ENCODE results near the gene LRRK1. TPM values are rescaled to one million over a fixed set of nuclear protein-coding genes. Genes with fewer than 3 reads are reported as not detected.

Gene LRRK1
- total RNA-seq, 1 experiment from 2014 or later, result 7.6 TPM

DNA sequence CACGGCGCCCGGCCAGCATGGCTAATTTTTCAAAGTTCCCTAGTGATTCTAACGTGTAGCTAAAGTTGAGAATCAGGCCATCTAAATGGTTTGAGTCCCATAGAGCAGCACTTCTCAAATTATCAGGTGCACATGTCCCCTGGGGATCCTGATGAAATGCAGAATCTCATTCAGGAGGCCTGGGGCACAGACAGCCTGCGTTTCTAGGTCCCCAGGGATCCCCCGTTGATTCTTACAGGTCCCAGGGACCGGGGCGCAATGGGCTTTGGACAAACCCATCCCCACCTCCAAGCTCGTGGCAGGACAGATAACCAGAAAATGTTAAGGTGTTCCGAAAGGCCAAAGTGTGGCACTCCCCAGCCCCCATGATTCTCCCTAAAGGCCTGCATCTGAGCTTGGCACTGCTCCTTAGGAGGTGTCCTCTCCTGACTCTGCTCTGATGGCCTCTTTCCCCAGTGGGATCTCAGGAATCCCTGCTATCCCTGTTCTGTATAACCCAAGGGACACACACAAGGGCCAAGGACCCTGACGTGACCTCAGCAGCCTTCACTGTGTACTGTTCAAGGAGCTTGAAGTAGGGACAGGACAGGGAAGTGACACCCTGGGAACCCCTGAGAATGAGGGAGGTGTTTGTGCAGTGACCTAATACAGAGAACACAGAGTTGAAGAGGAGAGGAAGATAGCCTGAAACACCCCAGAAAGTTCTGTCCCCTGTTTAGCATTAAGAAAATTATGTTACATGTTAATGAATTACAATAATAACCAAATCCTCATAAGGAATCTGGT lies 8.0 kb downstream of the LRRK1 start:
- peaks cover 13% of the 10 kb centered on the region for H3K27me3 Mint-ChIP-seq (ENCODE audit: low read depth)
- no peaks in the 10 kb centered on the region for H3K9me3 Mint-ChIP-seq
- no peak overlapping the region for H3K4me3 Mint-ChIP-seq
- TF ChIP-seq TCF7 (CRISPR knock-in tag; IDR thresholded peaks at IDR 0.05; ENCODE audit: low read depth), result no peak
- TF ChIP-seq NR2C2 (CRISPR knock-in tag; IDR thresholded peaks at IDR 0.05), result no peak
- TF ChIP-seq, protein P1, sequence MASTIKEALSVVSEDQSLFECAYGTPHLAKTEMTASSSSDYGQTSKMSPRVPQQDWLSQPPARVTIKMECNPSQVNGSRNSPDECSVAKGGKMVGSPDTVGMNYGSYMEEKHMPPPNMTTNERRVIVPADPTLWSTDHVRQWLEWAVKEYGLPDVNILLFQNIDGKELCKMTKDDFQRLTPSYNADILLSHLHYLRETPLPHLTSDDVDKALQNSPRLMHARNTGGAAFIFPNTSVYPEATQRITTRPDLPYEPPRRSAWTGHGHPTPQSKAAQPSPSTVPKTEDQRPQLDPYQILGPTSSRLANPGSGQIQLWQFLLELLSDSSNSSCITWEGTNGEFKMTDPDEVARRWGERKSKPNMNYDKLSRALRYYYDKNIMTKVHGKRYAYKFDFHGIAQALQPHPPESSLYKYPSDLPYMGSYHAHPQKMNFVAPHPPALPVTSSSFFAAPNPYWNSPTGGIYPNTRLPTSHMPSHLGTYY (CRISPR knock-in tag; IDR thresholded peaks at IDR 0.05), result no peak
- TF ChIP-seq, protein P2, sequence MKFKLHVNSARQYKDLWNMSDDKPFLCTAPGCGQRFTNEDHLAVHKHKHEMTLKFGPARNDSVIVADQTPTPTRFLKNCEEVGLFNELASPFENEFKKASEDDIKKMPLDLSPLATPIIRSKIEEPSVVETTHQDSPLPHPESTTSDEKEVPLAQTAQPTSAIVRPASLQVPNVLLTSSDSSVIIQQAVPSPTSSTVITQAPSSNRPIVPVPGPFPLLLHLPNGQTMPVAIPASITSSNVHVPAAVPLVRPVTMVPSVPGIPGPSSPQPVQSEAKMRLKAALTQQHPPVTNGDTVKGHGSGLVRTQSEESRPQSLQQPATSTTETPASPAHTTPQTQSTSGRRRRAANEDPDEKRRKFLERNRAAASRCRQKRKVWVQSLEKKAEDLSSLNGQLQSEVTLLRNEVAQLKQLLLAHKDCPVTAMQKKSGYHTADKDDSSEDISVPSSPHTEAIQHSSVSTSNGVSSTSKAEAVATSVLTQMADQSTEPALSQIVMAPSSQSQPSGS (CRISPR knock-in tag; IDR thresholded peaks at IDR 0.05; ENCODE audit: borderline replicate concordance, low read depth), result no peak
- TF ChIP-seq ZNF317 (CRISPR knock-in tag; IDR thresholded peaks at IDR 0.05; ENCODE audit: borderline replicate concordance, low read depth), result no peak
- TF ChIP-seq EMX1 (CRISPR knock-in tag; IDR thresholded peaks at IDR 0.05), result no peak
- TF ChIP-seq ZNF232 (CRISPR knock-in tag; IDR thresholded peaks at IDR 0.05), result no peak
- TF ChIP-seq, protein P3, sequence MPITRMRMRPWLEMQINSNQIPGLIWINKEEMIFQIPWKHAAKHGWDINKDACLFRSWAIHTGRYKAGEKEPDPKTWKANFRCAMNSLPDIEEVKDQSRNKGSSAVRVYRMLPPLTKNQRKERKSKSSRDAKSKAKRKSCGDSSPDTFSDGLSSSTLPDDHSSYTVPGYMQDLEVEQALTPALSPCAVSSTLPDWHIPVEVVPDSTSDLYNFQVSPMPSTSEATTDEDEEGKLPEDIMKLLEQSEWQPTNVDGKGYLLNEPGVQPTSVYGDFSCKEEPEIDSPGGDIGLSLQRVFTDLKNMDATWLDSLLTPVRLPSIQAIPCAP (CRISPR knock-in tag; IDR thresholded peaks at IDR 0.05), result no peak
- TF ChIP-seq ELF4 (CRISPR knock-in tag; IDR thresholded peaks at IDR 0.05; ENCODE audit: low read depth), result no peak
- no peak for TF ChIP-seq PRRX2 (CRISPR knock-in tag; IDR thresholded peaks at IDR 0.05)
- TF ChIP-seq, protein P4, sequence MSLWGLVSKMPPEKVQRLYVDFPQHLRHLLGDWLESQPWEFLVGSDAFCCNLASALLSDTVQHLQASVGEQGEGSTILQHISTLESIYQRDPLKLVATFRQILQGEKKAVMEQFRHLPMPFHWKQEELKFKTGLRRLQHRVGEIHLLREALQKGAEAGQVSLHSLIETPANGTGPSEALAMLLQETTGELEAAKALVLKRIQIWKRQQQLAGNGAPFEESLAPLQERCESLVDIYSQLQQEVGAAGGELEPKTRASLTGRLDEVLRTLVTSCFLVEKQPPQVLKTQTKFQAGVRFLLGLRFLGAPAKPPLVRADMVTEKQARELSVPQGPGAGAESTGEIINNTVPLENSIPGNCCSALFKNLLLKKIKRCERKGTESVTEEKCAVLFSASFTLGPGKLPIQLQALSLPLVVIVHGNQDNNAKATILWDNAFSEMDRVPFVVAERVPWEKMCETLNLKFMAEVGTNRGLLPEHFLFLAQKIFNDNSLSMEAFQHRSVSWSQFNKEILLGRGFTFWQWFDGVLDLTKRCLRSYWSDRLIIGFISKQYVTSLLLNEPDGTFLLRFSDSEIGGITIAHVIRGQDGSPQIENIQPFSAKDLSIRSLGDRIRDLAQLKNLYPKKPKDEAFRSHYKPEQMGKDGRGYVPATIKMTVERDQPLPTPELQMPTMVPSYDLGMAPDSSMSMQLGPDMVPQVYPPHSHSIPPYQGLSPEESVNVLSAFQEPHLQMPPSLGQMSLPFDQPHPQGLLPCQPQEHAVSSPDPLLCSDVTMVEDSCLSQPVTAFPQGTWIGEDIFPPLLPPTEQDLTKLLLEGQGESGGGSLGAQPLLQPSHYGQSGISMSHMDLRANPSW (CRISPR knock-in tag; conservative IDR thresholded peaks at IDR 0.05; ENCODE audit: low read depth), result no peak
- TF ChIP-seq NFYB (CRISPR knock-in tag; conservative IDR thresholded peaks at IDR 0.05; ENCODE audit: low read depth), result no peak
- TF ChIP-seq TEAD1 (CRISPR knock-in tag; IDR thresholded peaks at IDR 0.05), result no peak
- TF ChIP-seq, protein P5, sequence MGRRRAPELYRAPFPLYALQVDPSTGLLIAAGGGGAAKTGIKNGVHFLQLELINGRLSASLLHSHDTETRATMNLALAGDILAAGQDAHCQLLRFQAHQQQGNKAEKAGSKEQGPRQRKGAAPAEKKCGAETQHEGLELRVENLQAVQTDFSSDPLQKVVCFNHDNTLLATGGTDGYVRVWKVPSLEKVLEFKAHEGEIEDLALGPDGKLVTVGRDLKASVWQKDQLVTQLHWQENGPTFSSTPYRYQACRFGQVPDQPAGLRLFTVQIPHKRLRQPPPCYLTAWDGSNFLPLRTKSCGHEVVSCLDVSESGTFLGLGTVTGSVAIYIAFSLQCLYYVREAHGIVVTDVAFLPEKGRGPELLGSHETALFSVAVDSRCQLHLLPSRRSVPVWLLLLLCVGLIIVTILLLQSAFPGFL (CRISPR knock-in tag; IDR thresholded peaks at IDR 0.05; ENCODE audit: borderline replicate concordance), result no peak
- TF ChIP-seq, protein P6, sequence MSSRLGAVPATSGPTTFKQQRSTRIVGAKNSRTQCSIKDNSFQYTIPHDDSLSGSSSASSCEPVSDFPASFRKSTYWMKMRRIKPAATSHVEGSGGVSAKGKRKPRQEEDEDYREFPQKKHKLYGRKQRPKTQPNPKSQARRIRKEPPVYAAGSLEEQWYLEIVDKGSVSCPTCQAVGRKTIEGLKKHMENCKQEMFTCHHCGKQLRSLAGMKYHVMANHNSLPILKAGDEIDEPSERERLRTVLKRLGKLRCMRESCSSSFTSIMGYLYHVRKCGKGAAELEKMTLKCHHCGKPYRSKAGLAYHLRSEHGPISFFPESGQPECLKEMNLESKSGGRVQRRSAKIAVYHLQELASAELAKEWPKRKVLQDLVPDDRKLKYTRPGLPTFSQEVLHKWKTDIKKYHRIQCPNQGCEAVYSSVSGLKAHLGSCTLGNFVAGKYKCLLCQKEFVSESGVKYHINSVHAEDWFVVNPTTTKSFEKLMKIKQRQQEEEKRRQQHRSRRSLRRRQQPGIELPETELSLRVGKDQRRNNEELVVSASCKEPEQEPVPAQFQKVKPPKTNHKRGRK (CRISPR knock-in tag; IDR thresholded peaks at IDR 0.05; ENCODE audit: borderline replicate concordance), result no peak
- H3K4me1 Mint-ChIP-seq, result peaks cover 14% of the 10 kb centered on the region
- CTCF ChIA-PET, result interaction anchor here (0.6 to 5.4 kb wide), 4 partner anchors 9 to 1864 kb away, joined by 3 to 43 read pairs (median 14); partner anchors contain the start of gene LRRK1
- POLR2A ChIA-PET, result interaction anchor here (0.7 kb wide), 1 partner anchor 270 kb away, joined by 4 read pairs; no protein-coding TSS in a partner anchor
- DNase-seq (ENCODE audit: low spot score), result no peak
- no peaks in the 10 kb centered on the region for H3K36me3 Mint-ChIP-seq
- ATAC-seq, result no peak
- H3K27ac Mint-ChIP-seq, result no peak overlapping the region

Measured in WTC11 (cell line).